ENCODE data around the gene PSMA5.

GRCh38 chr1:109392037-109392787 is 34.0 kb downstream of the PSMA5 start:
- TF ChIP-seq, protein P1, sequence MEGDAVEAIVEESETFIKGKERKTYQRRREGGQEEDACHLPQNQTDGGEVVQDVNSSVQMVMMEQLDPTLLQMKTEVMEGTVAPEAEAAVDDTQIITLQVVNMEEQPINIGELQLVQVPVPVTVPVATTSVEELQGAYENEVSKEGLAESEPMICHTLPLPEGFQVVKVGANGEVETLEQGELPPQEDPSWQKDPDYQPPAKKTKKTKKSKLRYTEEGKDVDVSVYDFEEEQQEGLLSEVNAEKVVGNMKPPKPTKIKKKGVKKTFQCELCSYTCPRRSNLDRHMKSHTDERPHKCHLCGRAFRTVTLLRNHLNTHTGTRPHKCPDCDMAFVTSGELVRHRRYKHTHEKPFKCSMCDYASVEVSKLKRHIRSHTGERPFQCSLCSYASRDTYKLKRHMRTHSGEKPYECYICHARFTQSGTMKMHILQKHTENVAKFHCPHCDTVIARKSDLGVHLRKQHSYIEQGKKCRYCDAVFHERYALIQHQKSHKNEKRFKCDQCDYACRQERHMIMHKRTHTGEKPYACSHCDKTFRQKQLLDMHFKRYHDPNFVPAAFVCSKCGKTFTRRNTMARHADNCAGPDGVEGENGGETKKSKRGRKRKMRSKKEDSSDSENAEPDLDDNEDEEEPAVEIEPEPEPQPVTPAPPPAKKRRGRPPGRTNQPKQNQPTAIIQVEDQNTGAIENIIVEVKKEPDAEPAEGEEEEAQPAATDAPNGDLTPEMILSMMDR (IDR thresholded peaks at IDR 0.05): no peak
- TF ChIP-seq POLR2A (IDR thresholded peaks at IDR 0.05) (no peak), POLR2AphosphoS5 (IDR thresholded peaks at IDR 0.05; ENCODE audit: insufficient read depth in 1 of 2, low read depth in 1 of 2) (no peak)

Data from vagina (tissue), 2 donors.